GM12878 (cell line): Measurements from ENCODE around the gene SOX5. TPM values are rescaled to one million over a fixed set of nuclear protein-coding genes. Genes with fewer than 3 reads are reported as not detected.

Experiments used
- ATAC-seq: fragments of 200-7000 bp; cut with Tn5 transposase; 3 replicates; pipeline ENCODE4 v1.9.1; 2020; ENCODE audit warnings: mild to moderate bottlenecking, moderate library complexity
- BruUV-seq: library from RNA; stranded (reverse); fragments of 400-500 nt; replicated peaks from 2 replicates; lab custom pipeline; 2021; lab: Mats Ljungman, UMichigan
- CTCF ChIA-PET: fragments of 300-600 bp; sonication (Branson Sonifier 250); formaldehyde crosslinking; extraction: SDS; loops from one replicate; lab custom pipeline; 2021; ENCODE audit warnings: inconsistent platforms; lab: Yijun Ruan, JAX
- POLR2A ChIA-PET: fragments of 350-600 bp; formaldehyde crosslinking; extraction: SDS; loops from one replicate; lab custom pipeline; 2021; ENCODE audit warnings: inconsistent platforms; lab: Charles Lee
- RAD21 ChIA-PET: fragments of 300-600 bp; sonication (Branson Sonifier 250); formaldehyde crosslinking; loops from one replicate; lab custom pipeline; 2023; ENCODE audit warnings: antibody characterized with exemption; ENCODE audit not compliant: unreplicated experiment; lab: Charles Lee
- SMC1A ChIA-PET: fragments of 300-600 bp; sonication (Branson Sonifier 250); formaldehyde crosslinking; loops from one replicate; lab custom pipeline; 2023; ENCODE audit not compliant: unreplicated experiment, uncharacterized antibody; lab: Charles Lee
- DNase-seq: peaks from one replicate; pipeline ENCODE4 v3.0.0-alpha.2; 2011; ENCODE audit warnings: low read depth, low spot score
- FAIRE-seq: peaks from 3 replicates; lab custom pipeline; 2011; peaks lifted over from hg19 to GRCh38; lab: Jason Lieb, UNC
- H2AFZ ChIP-seq: 2 replicates; pipeline ENCODE4 v1.6.0; 2011; ENCODE audit warnings: low read depth, low read length, control low read depth; ENCODE audit not compliant: control insufficient read depth
- H3K27ac ChIP-seq: 2 replicates; pipeline ENCODE4 v1.5.1; 2011; ENCODE audit warnings: control low read depth; ENCODE audit not compliant: control insufficient read depth, insufficient read depth
- H3K27me3 ChIP-seq, 2 experiments: replicated peaks in 1 of 2; 2 replicates each; pipeline versions ENCODE4 v1.6.0 to v1.6.1; 2011; ENCODE audit warnings: low read length in 1 of 2; ENCODE audit not compliant: control insufficient read depth in 2 of 2, insufficient read depth in 2 of 2
- H3K36me3 ChIP-seq, 2 experiments: 2 replicates each; pipeline ENCODE4 v1.5.1; 2011; ENCODE audit warnings: low read length in 1 of 2; ENCODE audit not compliant: control insufficient read depth in 2 of 2, insufficient read depth in 2 of 2
- H3K4me1 ChIP-seq: 2 replicates; pipeline ENCODE4 v1.6.1; 2011; ENCODE audit warnings: mild to moderate bottlenecking, low read length, moderate library complexity, mixed read lengths; ENCODE audit not compliant: control insufficient read depth, insufficient read depth
- H3K4me2 ChIP-seq: 2 replicates; pipeline ENCODE4 v1.6.0; 2011; ENCODE audit warnings: control low read depth; ENCODE audit not compliant: control insufficient read depth, insufficient read depth
- H3K4me3 ChIP-seq: fragments of 200-600 bp; sonication (generic); 2 replicates; pipeline ENCODE4 v1.5.1; 2016
- H3K79me2 ChIP-seq: 2 replicates; pipeline ENCODE4 v1.6.0; 2011; ENCODE audit warnings: low read length; ENCODE audit not compliant: control insufficient read depth, insufficient read depth
- H3K9ac ChIP-seq: 2 replicates; pipeline ENCODE4 v1.8.0; 2011; ENCODE audit warnings: low read length, control low read depth, mixed read lengths; ENCODE audit not compliant: control insufficient read depth, insufficient read depth
- H3K9me3 ChIP-seq: replicated peaks from 3 replicates; pipeline ENCODE4 v1.5.1; 2011; ENCODE audit warnings: mild to moderate bottlenecking, low read length; ENCODE audit not compliant: control insufficient read depth, insufficient read depth
- H4K20me1 ChIP-seq: 2 replicates; pipeline ENCODE4 v1.6.0; 2011; ENCODE audit not compliant: control insufficient read depth, insufficient read depth
- ASH2L ChIP-seq: fragments of 300-600, 200-600 bp; sonication (generic); IDR thresholded peaks from 2 replicates; pipeline ENCODE4 v1.6.1; 2017; ENCODE audit warnings: low read depth, mild to moderate bottlenecking, borderline replicate concordance
- BRCA1 ChIP-seq: IDR thresholded peaks from 2 replicates; pipeline ENCODE4 v1.6.1; 2011; ENCODE audit warnings: low read depth, low read length, improper control_type of control experiment
- CREM ChIP-seq: IDR thresholded peaks from 2 replicates; pipeline ENCODE4 v1.6.1; 2014; ENCODE audit warnings: antibody characterized with exemption, low read depth
- E2F4 ChIP-seq: IDR thresholded peaks from 2 replicates; pipeline ENCODE4 v1.6.1; 2012; ENCODE audit warnings: low read depth, low read length, improper control_type of control experiment
- E2F8 ChIP-seq: fragments of 450-650 bp; IDR thresholded peaks from 2 replicates; pipeline ENCODE4 v1.6.1; 2018; ENCODE audit warnings: mild to moderate bottlenecking, low read depth, moderate library complexity; ENCODE audit not compliant: partially characterized antibody
- EP300 ChIP-seq, 2 experiments: fragments of 150-350 bp in 1 of 2; IDR thresholded peaks; 2 replicates each; pipeline ENCODE4 v1.6.1; 2011 to 2012; ENCODE audit warnings: low read depth in 2 of 2, low read length in 2 of 2, borderline replicate concordance in 1 of 2, improper control_type of control experiment in 1 of 2, inconsistent platforms in 1 of 2; ENCODE audit not compliant: control insufficient read depth in 1 of 2
- HDGF ChIP-seq: fragments of 450-650 bp; IDR thresholded peaks from 2 replicates; pipeline ENCODE4 v1.6.1; 2016; ENCODE audit warnings: antibody characterized with exemption
- MEF2A ChIP-seq: IDR thresholded peaks from 2 replicates; pipeline ENCODE4 v1.6.1; 2011; ENCODE audit warnings: low read depth, mild to moderate bottlenecking, low read length, moderate library complexity; ENCODE audit not compliant: insufficient read depth
- MTA2 ChIP-seq: fragments of 450-650 bp; IDR thresholded peaks from 2 replicates; pipeline ENCODE4 v1.6.1; 2016; ENCODE audit warnings: low read depth, mild to moderate bottlenecking, moderate library complexity
- NRF1 ChIP-seq: conservative IDR thresholded peaks from 2 replicates; pipeline ENCODE4 v1.6.1; 2011; ENCODE audit warnings: mild to moderate bottlenecking, low read depth, low read length, improper control_type of control experiment
- POLR2A ChIP-seq: IDR thresholded peaks from 2 replicates; pipeline ENCODE4 v1.6.1; 2011; ENCODE audit warnings: low read depth, mild to moderate bottlenecking, low read length
- RAD21 ChIP-seq: IDR thresholded peaks from 2 replicates; pipeline ENCODE4 v1.6.1; 2011; ENCODE audit warnings: mild to moderate bottlenecking, low read depth, low read length, moderate library complexity; ENCODE audit not compliant: insufficient read depth
- SKIL ChIP-seq: fragments of 450-650 bp; IDR thresholded peaks from 2 replicates; pipeline ENCODE4 v1.6.1; 2017; ENCODE audit warnings: mild to moderate bottlenecking, low read depth, inconsistent platforms; ENCODE audit not compliant: poor library complexity, severe bottlenecking
- SUPT20H ChIP-seq: IDR thresholded peaks from 2 replicates; pipeline ENCODE4 v1.6.1; 2011; ENCODE audit warnings: low read depth, mild to moderate bottlenecking, low read length, moderate library complexity, borderline replicate concordance; ENCODE audit not compliant: control insufficient read depth
- TBL1XR1 ChIP-seq: IDR thresholded peaks from 2 replicates; pipeline ENCODE4 v1.6.1; 2012; ENCODE audit warnings: low read depth, low read length, improper control_type of control experiment
- USF1 ChIP-seq: IDR thresholded peaks from 2 replicates; pipeline ENCODE4 v1.6.1; 2011; ENCODE audit warnings: borderline replicate concordance, low read depth, mild to moderate bottlenecking, moderate library complexity, mixed read lengths, low read length; ENCODE audit not compliant: insufficient read depth; ENCODE audit errors: extremely low read length
- in situ Hi-C: fragments of 300-500 bp; cut with MboI; formaldehyde crosslinking; loops from 9 replicates; pipeline ENCODE4 v1.14.3; 2018; ENCODE audit warnings: mixed read lengths
- intact Hi-C: fragments of 100-400 bp; cut with micrococcal nuclease; formaldehyde crosslinking; loops from one replicate; pipeline ENCODE4 v1.14.2; 2022; ENCODE audit not compliant: unreplicated experiment
- polyA plus RNA-seq, 11 experiments: library from polyadenylated mRNA; depleted of rRNA in 4 of 11; unstranded in 6 of 11; stranded (reverse) in 5 of 11; fragments of >200 nt; fragmentation: Nextera tagmentation in 4 of 11; fragmentation: Illumina TruSeq in 1 of 11; extraction: Ambion mirVana in 4 of 11; extraction: Trizol in 1 of 11; gene quantifications; 1 replicate in 1 of 11; 2 replicates in 10 of 11; pipeline versions ENCODE4 v1.2.1 to v1.2.3, GENCODE V29; 2011 to 2016; ENCODE audit warnings: inconsistent platforms in 2 of 11, missing spikeins in 2 of 11, low read depth in 1 of 11
- total RNA-seq, 4 experiments: library from RNA; depleted of rRNA in 3 of 4; stranded (reverse); fragments of >200 nt in 3 of 4; fragmentation: Illumina TruSeq in 1 of 4; extraction: Trizol in 1 of 4; gene quantifications; 2 replicates each; pipeline versions ENCODE4 v1.2.1 to v1.2.3, GENCODE V29; 2013 to 2021

The SOX5 gene
- total and polyA plus RNA-seq, 10 of the 15 experiments (the other 5 are each of a cell fraction or from before 2014, with no cell fraction given): 0.08 to 1.0 (median 0.24) TPM

GRCh38 chr12:23686095-23686494, 263.4 kb downstream of the SOX5 start:
- no peaks in the 10 kb centered on the region for H3K27me3 ChIP-seq
- no peak overlapping the region for H2AFZ ChIP-seq
- no peak for DNase-seq
- no peak for ATAC-seq
- no peak overlapping the region for H3K27ac ChIP-seq
- H3K4me2 ChIP-seq: no peak overlapping the region
- POLR2A ChIA-PET: no interaction called here
- no peaks in the 10 kb centered on the region for H3K4me1 ChIP-seq
- SMC1A ChIA-PET: interaction anchor here (0.7 to 1.4 kb wide), 2 partner anchors 12 to 342 kb away, joined by 3 to 5 read pairs; no protein-coding TSS in a partner anchor
- no peak overlapping the region for H3K9ac ChIP-seq
- CTCF ChIA-PET: no interaction called here
- H3K36me3 ChIP-seq: no peaks in the 10 kb centered on the region
- no peaks in the 10 kb centered on the region for H3K79me2 ChIP-seq
- no TSS peak for BruUV-seq
- H4K20me1 ChIP-seq: no peaks in the 10 kb centered on the region
- H3K4me3 ChIP-seq: no peak overlapping the region
- intact Hi-C loops (no loop called here), in situ Hi-C loops (no loop called here)
- FAIRE-seq: no peak
- RAD21 ChIA-PET: no interaction called here
- H3K9me3 ChIP-seq: no peaks in the 10 kb centered on the region
- TF ChIP-seq RAD21 (no peak), POLR2A (no peak), BRCA1 (no peak), USF1 (no peak), MEF2A (no peak), HDGF (no peak), CREM (no peak), NRF1 (no peak), EP300 (IDR thresholded peaks at IDR 0.05; ENCODE audit: borderline replicate concordance in 1 of 2, control insufficient read depth in 1 of 2, low read depth in 2 of 2, low read length in 2 of 2) (no peak), SKIL (no peak), MTA2 (no peak), E2F8 (no peak), ASH2L (no peak), TBL1XR1 (no peak), SUPT20H (no peak), E2F4 (no peak)
